T-helper 17 cell (primary cell): ENCODE results near the gene ORC6. TPM values are rescaled to one million over a fixed set of nuclear protein-coding genes. Genes with fewer than 3 reads are reported as not detected.

Experiments used
- ATAC-seq: fragments of 150-1000 bp; cut with Tn5 transposase; 2 replicates; pipeline ENCODE4 v1.10.0; 2021; ENCODE audit warnings: mild to moderate bottlenecking, moderate library complexity
- DNase-seq, 3 donors: peaks; one replicate each; pipeline versions ENCODE4 v3.0.0 to v3.0.0-alpha.2; 2020 to 2021
- H3K9me3 ChIP-seq: one replicate; pipeline ENCODE4 v1.7.0; 2013; ENCODE audit warnings: low read length, mild to moderate bottlenecking; ENCODE audit not compliant: control insufficient read depth, poor library complexity, severe bottlenecking
- H3K27ac Mint-ChIP-seq: one replicate; pipeline ENCODE4 v1.8.0; 2022; ENCODE audit warnings: mild to moderate bottlenecking, moderate library complexity, mixed read lengths
- H3K27me3 Mint-ChIP-seq: one replicate; pipeline ENCODE4 v1.8.0; 2022; ENCODE audit warnings: mixed read lengths
- H3K36me3 Mint-ChIP-seq: one replicate; pipeline ENCODE4 v1.8.0; 2022; ENCODE audit warnings: low read depth, mixed read lengths
- H3K4me1 Mint-ChIP-seq: one replicate; pipeline ENCODE4 v1.8.0; 2022; ENCODE audit warnings: mild to moderate bottlenecking, mixed read lengths
- H3K4me3 Mint-ChIP-seq: one replicate; pipeline ENCODE4 v1.8.0; 2022; ENCODE audit warnings: mild to moderate bottlenecking, moderate library complexity, mixed read lengths
- total RNA-seq, 4 donors: library from RNA in 2 of 4; stranded (reverse) in 2 of 4; gene quantifications; one replicate each; pipeline ENCODE4 v1.2.3 and lab custom pipeline; 2022 to 2026

ORC6 gene
- total RNA-seq, 2 donors from 2014 or later, result 4.4 to 7.8 TPM

DNA sequence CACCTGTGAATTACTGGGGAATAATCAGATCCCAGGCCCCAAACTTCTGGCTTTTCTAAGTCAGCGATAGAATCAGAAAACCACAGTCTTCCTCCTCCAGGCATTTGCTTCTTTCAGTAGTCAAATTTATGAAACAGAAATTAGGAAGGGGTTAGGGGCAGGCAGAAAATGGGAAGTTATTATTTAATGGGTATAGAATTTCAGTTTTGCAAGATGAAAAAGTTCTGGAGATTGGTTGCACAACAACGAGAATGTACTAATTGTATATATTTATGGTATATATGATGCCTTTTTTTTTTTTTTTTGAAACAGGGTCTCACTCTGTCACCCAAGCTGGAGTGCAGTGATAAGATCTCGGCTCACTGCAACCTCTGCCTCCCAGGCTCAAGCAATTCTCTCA, 23.5 kb downstream of the ORC6 start:
- Mint-ChIP-seq H3K4me3 (no peak overlapping the region), H3K36me3 (no peaks in the 10 kb centered on the region), H3K27ac (no peak overlapping the region), H3K4me1 (peaks cover 2% of the 10 kb centered on the region), H3K27me3 (peaks cover 12% of the 10 kb centered on the region)
- no peaks in the 10 kb centered on the region for H3K9me3 ChIP-seq
- no peak for ATAC-seq
- DNase-seq, result no peak

DNA sequence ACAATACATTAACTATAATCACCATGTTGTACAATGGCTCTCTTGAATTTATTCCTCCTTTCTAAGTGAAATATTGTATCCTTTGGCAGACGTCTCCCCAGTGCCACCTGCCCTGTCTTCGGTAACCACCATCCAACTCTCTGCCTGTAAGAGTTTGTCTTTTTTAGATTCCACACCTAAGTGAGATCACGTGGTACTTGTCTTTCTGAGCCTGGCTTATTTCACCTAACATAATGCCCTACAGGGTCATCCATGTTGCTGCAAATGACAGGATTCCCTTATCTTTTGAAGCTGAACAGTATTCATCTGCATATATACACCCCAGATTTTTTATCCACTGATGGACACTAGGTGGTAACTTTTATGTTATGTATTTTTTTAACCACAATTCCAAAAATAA, 24.2 kb downstream of the ORC6 start:
- peaks cover 2% of the 10 kb centered on the region for H3K4me1 Mint-ChIP-seq
- H3K27me3 Mint-ChIP-seq, result peaks cover 17% of the 10 kb centered on the region
- ATAC-seq (no peak), DNase-seq (no peak)
- H3K9me3 ChIP-seq, result no peaks in the 10 kb centered on the region
- no peaks in the 10 kb centered on the region for H3K36me3 Mint-ChIP-seq
- no peak overlapping the region for H3K4me3 Mint-ChIP-seq
- H3K27ac Mint-ChIP-seq, result no peak overlapping the region

DNA sequence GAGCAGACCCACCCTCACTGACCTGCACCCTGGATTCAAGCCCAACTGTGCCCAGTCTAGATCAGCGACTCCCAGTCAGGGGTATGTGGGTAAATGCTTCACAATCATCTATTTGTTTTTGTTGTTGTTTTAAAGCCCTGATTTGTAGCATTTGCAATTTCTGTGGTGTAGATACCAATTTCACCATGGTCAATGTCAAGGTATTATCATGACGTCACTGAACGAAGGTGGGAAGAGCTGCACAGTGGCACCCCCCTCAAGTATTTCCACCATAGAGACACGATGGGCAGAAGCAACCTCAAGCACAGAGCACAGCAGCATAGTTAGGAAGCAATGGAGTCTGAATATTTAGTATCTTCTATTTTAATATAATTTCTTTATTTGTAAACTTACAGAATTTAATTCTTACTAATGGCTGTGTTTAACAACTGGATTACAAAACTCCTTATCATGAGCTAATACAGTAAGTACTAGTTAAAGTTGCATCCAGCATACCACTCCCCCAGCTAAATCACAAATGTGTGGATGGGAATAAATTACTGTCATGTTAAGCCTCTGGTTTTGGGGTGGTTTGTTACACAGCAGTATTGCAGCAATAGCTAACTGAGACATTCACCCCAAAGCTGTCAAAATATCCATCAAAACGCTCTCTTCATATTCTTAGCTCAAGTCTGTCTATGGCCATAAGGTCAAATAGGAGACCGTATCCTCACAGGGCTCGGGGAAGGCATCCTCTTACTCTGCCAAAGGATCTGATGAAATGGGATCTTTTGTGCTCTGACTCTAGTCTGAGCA, 25.5 kb downstream of the ORC6 start:
- ATAC-seq, result no peak

GRCh38 chr16:46715769-46716305, 26.4 kb downstream of the ORC6 start:
- peaks cover 2% of the 10 kb centered on the region for H3K4me1 Mint-ChIP-seq
- H3K4me3 Mint-ChIP-seq, result no peak overlapping the region
- H3K9me3 ChIP-seq, result no peaks in the 10 kb centered on the region
- ATAC-seq, result no peak
- no peak overlapping the region for H3K27ac Mint-ChIP-seq
- DNase-seq, result no peak
- H3K36me3 Mint-ChIP-seq, result no peaks in the 10 kb centered on the region
- H3K27me3 Mint-ChIP-seq, result peaks cover 18% of the 10 kb centered on the region

More for the DNA sequence above, 25.5 kb downstream of the ORC6 start:
- Mint-ChIP-seq H3K36me3 (no peaks in the 10 kb centered on the region), H3K27ac (no peak overlapping the region), H3K4me3 (no peak overlapping the region), H3K27me3 (peaks cover 18% of the 10 kb centered on the region), H3K4me1 (peaks cover 2% of the 10 kb centered on the region)
- no peaks in the 10 kb centered on the region for H3K9me3 ChIP-seq
- no peak for DNase-seq

DNA sequence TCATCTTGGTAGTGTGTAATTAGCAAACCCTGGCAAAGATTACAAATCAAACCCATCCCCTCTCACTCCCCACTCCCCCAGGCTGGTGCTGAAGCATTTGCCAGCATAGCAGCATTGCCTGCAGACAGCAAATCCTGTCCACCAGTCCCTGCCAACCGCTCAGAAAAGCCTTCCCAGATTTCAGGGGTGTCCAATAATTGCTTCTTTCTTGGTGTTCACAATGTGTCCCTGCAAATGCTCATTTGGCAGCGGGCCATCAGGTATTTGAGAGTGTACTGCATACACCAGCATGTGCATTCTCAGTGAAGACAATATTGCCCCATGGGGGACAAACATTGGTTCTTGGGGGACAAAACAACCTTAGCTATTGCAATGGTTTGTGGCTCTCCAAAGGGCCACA, 28.2 kb downstream of the ORC6 start:
- H3K27me3 Mint-ChIP-seq, result peaks cover 18% of the 10 kb centered on the region
- ATAC-seq (no peak), DNase-seq (no peak)
- H3K9me3 ChIP-seq, result no peaks in the 10 kb centered on the region
- H3K27ac Mint-ChIP-seq, result no peak overlapping the region
- H3K4me3 Mint-ChIP-seq, result no peak overlapping the region
- no peaks in the 10 kb centered on the region for H3K36me3 Mint-ChIP-seq
- peaks cover 2% of the 10 kb centered on the region for H3K4me1 Mint-ChIP-seq

GRCh38 chr16:46718214-46718613, 28.8 kb downstream of the ORC6 start:
- H3K27me3 Mint-ChIP-seq, result peaks cover 18% of the 10 kb centered on the region
- no peak overlapping the region for H3K27ac Mint-ChIP-seq
- no peaks in the 10 kb centered on the region for H3K36me3 Mint-ChIP-seq
- no peak for DNase-seq
- ATAC-seq, result no peak
- H3K4me3 Mint-ChIP-seq, result no peak overlapping the region
- no peaks in the 10 kb centered on the region for H3K9me3 ChIP-seq
- peaks cover 2% of the 10 kb centered on the region for H3K4me1 Mint-ChIP-seq

DNA sequence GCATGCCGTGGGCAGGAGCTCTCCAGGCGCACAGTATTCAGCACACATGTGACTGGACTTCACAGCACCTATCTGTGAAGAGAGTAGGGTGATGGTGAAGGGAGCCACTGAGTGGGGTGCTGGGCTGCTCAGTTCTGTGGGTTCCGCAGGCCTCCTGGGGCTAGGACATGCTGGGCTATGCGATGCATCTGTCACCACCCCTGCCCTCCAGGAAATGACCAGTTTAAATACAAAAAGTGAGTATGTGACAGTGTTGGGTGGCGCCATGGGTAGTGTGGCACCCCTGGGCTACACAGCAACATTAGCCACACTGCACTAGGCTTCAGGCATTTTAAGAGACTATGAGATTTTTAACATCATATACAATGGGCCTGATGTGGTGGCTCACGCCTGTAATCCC, 30.1 kb downstream of the ORC6 start:
- DNase-seq, result no peak
- H3K4me1 Mint-ChIP-seq, result no peaks in the 10 kb centered on the region
- no peak overlapping the region for H3K4me3 Mint-ChIP-seq
- no peaks in the 10 kb centered on the region for H3K9me3 ChIP-seq
- no peaks in the 10 kb centered on the region for H3K36me3 Mint-ChIP-seq
- peaks cover 12% of the 10 kb centered on the region for H3K27me3 Mint-ChIP-seq
- no peak overlapping the region for H3K27ac Mint-ChIP-seq
- no peak for ATAC-seq

DNA sequence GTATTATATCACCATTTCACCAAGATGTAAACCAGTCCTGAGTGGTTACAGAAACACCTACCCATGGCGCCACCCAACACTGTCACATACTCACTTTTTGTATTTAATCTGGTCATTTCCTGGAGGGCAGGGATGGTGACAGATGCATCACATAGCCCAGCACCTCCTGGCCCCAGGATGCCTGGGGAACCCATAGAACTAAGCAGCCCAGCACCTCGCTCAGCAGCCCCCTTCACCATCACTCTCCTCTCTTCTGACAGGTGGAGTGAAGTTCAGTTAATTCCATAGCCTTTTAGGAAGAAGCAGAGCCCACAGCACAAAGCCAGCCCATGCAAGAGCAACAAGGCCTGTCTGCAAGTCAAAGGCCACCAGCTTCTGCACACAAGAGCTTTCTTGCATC, 31.2 kb downstream of the ORC6 start:
- H3K4me3 Mint-ChIP-seq, result no peak overlapping the region
- no peaks in the 10 kb centered on the region for H3K36me3 Mint-ChIP-seq
- DNase-seq, result no peak
- H3K27ac Mint-ChIP-seq, result no peak overlapping the region
- H3K9me3 ChIP-seq, result no peaks in the 10 kb centered on the region
- H3K4me1 Mint-ChIP-seq, result no peaks in the 10 kb centered on the region
- no peak for ATAC-seq
- peaks cover 12% of the 10 kb centered on the region for H3K27me3 Mint-ChIP-seq

- Mint-ChIP-seq H3K36me3 (no peaks in the 10 kb centered on the region), H3K27ac (no peak overlapping the region), H3K27me3 (peaks cover 12% of the 10 kb centered on the region), H3K4me1 (no peaks in the 10 kb centered on the region), H3K4me3 (no peak overlapping the region)
- DNase-seq, result no peak
- H3K9me3 ChIP-seq, result no peaks in the 10 kb centered on the region
- ATAC-seq, result no peak
Observed at GRCh38 chr16:46721885-46722284, 32.4 kb downstream of the ORC6 start.

DNA sequence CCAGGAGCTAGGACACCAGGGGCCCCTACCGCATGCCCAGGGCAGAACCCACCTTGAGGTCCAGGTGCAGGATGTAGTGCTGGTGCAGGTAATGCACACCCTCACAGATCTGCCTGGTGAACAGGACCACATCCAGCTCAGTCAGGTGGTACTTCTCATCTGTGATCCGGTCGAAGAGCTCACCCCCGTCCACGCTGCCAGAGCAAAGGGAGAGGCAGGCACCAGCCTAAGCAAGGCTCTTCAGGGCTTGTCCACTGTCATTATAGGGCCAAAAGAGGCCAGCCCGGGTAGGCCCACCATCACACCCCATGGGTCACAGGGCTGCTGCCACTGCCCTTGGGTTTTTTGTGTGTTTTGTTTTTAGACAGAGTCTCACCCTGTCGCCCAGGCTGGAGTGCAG, 37.7 kb downstream of the ORC6 start:
- no peak for ATAC-seq
- Mint-ChIP-seq H3K27ac (no peak overlapping the region), H3K27me3 (no peaks in the 10 kb centered on the region), H3K4me1 (no peaks in the 10 kb centered on the region), H3K36me3 (no peaks in the 10 kb centered on the region), H3K4me3 (no peak overlapping the region)
- no peak for DNase-seq
- H3K9me3 ChIP-seq, result no peaks in the 10 kb centered on the region

DNA sequence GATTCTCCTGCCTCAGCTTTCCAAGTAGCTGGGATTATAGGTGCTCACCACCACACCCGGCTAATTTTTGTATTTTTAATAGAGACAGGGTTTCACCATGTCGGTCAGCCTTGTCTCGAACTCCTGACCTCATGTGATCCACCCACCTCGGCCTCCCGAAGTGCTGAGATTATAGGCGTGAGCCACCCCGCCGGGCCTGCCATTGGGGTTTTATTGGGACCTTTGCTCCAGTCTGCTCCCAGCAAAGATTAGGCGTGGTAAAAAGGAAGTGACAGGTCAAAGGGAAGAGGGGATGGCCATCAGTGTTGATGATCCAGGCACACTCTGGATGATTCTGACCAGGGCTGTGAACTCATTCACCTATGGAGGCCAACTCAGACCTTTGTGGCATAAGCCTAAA, 38.2 kb downstream of the ORC6 start:
- Mint-ChIP-seq H3K27ac (no peak overlapping the region), H3K4me1 (no peaks in the 10 kb centered on the region), H3K36me3 (no peaks in the 10 kb centered on the region), H3K4me3 (no peak overlapping the region), H3K27me3 (no peaks in the 10 kb centered on the region)
- DNase-seq, result no peak
- no peak for ATAC-seq
- no peaks in the 10 kb centered on the region for H3K9me3 ChIP-seq

DNA sequence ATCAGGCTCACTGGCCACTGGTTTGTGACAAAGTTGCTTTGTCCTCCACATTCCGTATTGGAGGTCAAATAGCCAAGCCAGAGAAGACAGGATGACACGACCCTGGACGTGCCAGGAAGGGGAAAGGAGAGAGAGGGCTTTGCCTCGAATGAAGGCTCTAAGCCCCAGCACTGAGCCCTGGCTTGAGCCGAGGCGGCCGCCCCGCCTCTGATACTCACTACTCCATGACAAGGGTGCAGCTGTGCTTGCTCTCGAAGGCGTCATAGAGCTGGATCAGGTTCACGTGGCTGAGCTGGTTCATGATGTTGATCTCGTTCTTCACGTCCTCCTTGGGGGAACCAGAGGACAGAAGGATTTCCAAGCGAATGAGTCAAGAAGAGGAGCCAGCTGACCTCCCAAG, 39.3 kb downstream of the ORC6 start:
- H3K9me3 ChIP-seq, result no peaks in the 10 kb centered on the region
- Mint-ChIP-seq H3K4me3 (no peak overlapping the region), H3K27ac (no peak overlapping the region), H3K4me1 (no peaks in the 10 kb centered on the region), H3K36me3 (no peaks in the 10 kb centered on the region), H3K27me3 (no peaks in the 10 kb centered on the region)
- no peak for DNase-seq
- ATAC-seq, result no peak

- DNase-seq, result no peak
- no peak for ATAC-seq
- no peaks in the 10 kb centered on the region for H3K27me3 Mint-ChIP-seq
Observed at GRCh38 chr16:46729326-46729995, 40.0 kb downstream of the ORC6 start.

DNA sequence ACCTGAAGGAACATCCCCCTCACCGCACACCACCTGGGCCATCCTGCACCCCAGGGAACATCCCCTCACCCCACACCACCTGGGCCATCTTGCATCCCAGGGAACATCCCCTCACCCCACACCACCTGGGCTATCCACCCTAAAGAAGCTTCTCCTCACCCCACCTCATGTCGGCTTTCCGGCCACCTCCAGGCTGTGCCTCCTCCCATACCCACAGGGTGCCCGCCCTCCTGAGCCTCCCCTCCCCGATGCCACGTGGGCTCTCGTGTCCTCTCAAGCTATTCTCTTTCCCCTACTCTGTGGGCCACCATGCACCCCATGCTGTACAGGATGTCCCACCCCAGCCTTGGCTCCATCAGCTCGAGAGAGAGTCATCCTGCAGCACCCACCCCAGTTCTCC, 40.7 kb downstream of the ORC6 start:
- no peak overlapping the region for H3K4me3 Mint-ChIP-seq
- ATAC-seq (no peak), DNase-seq (no peak)
- H3K9me3 ChIP-seq, result no peaks in the 10 kb centered on the region
- no peaks in the 10 kb centered on the region for H3K36me3 Mint-ChIP-seq
- H3K27me3 Mint-ChIP-seq, result no peaks in the 10 kb centered on the region
- no peak overlapping the region for H3K27ac Mint-ChIP-seq
- no peaks in the 10 kb centered on the region for H3K4me1 Mint-ChIP-seq

More at GRCh38 chr16:46729326-46729995, 40.0 kb downstream of the ORC6 start:
- no peak overlapping the region for H3K27ac Mint-ChIP-seq
- H3K9me3 ChIP-seq, result no peaks in the 10 kb centered on the region
- no peak overlapping the region for H3K4me3 Mint-ChIP-seq
- no peaks in the 10 kb centered on the region for H3K4me1 Mint-ChIP-seq
- H3K36me3 Mint-ChIP-seq, result no peaks in the 10 kb centered on the region
